ENCODE data around the gene CDH5. TPM values are rescaled to one million over a fixed set of nuclear protein-coding genes. Genes with fewer than 3 reads are reported as not detected.

The CDH5 gene
- total and polyA plus RNA-seq, 2 of the 13 experiments (the other 11 are each of a cell fraction or from before 2014, with no cell fraction given): 0.71 to 1.1 TPM

DNA sequence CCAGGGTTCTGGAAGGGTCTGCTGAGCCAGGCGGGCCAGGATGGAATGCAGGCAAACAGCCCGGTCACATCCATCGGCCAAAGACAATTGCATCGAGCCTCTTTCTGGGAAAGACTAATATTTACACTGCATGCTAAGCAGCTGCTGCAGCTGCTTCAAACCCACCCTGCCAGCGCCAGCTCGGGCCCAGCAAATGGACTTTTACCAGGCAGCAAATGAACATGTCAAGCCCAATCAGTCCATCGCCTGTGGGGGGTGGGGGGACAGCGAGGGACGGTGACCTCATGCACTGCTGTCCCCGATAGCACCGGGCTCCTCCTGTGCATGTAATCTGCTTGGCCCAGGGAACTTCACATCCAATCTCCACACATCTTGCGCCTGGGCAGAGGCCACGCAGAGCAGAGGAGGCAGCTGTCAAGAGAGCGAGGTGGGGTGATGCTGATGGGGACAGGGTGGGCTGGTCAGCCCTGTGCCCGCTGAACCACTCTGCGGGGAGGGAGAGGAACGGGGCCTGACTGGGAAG is 39.4 kb upstream of the CDH5 start (continued):
- TF ChIP-seq ATRX (CRISPR knock-in tag; IDR thresholded peaks at IDR 0.05; ENCODE audit: borderline replicate concordance): no peak
- no peak for TF ChIP-seq LCORL (IDR thresholded peaks at IDR 0.05)
- peak; percentile 92 for TF ChIP-seq LCORL (CRISPR knock-in tag; IDR thresholded peaks at IDR 0.05)
- no peak for TF ChIP-seq ZBTB1 (CRISPR knock-in tag; IDR thresholded peaks at IDR 0.05; ENCODE audit: borderline replicate concordance)
- no peak for TF ChIP-seq PRDM4 (CRISPR knock-in tag; IDR thresholded peaks at IDR 0.05; ENCODE audit: borderline replicate concordance)
- no peak for TF ChIP-seq ZNF24 (IDR thresholded peaks at IDR 0.05)
- 0 out of 4 replicates have a peak, but pooled peaks of 1 of the 2 experiments have one; percentile 29 for TF ChIP-seq ATF4 (CRISPR knock-in tag; IDR thresholded peaks at IDR 0.05)
- no peak for TF ChIP-seq ZNF333 (CRISPR knock-in tag; IDR thresholded peaks at IDR 0.05; ENCODE audit: borderline replicate concordance)
- TF ChIP-seq SMAD1 (CRISPR knock-in tag; IDR thresholded peaks at IDR 0.05; ENCODE audit: borderline replicate concordance, low read depth): no peak
- TF ChIP-seq, protein P1, sequence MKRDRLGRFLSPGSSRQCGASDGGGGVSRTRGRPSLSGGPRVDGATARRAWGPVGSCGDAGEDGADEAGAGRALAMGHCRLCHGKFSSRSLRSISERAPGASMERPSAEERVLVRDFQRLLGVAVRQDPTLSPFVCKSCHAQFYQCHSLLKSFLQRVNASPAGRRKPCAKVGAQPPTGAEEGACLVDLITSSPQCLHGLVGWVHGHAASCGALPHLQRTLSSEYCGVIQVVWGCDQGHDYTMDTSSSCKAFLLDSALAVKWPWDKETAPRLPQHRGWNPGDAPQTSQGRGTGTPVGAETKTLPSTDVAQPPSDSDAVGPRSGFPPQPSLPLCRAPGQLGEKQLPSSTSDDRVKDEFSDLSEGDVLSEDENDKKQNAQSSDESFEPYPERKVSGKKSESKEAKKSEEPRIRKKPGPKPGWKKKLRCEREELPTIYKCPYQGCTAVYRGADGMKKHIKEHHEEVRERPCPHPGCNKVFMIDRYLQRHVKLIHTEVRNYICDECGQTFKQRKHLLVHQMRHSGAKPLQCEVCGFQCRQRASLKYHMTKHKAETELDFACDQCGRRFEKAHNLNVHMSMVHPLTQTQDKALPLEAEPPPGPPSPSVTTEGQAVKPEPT (CRISPR knock-in tag; IDR thresholded peaks at IDR 0.05; ENCODE audit: low read depth): no peak
- no peak for TF ChIP-seq IRX3 (CRISPR knock-in tag; IDR thresholded peaks at IDR 0.05; ENCODE audit: borderline replicate concordance, low read depth)
- TF ChIP-seq NR0B2 (CRISPR knock-in tag; IDR thresholded peaks at IDR 0.05): peak; percentile 79
- TF ChIP-seq, protein P2, sequence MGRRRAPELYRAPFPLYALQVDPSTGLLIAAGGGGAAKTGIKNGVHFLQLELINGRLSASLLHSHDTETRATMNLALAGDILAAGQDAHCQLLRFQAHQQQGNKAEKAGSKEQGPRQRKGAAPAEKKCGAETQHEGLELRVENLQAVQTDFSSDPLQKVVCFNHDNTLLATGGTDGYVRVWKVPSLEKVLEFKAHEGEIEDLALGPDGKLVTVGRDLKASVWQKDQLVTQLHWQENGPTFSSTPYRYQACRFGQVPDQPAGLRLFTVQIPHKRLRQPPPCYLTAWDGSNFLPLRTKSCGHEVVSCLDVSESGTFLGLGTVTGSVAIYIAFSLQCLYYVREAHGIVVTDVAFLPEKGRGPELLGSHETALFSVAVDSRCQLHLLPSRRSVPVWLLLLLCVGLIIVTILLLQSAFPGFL (CRISPR knock-in tag; IDR thresholded peaks at IDR 0.05): no peak
- no peak for TF ChIP-seq ZNF616 (CRISPR knock-in tag; IDR thresholded peaks at IDR 0.05; ENCODE audit: low read depth)
- TF ChIP-seq ZNF720 (CRISPR knock-in tag; IDR thresholded peaks at IDR 0.05): no peak
- TF ChIP-seq CAMTA2 (CRISPR knock-in tag; IDR thresholded peaks at IDR 0.05; ENCODE audit: borderline replicate concordance): no peak
- no peak for TF ChIP-seq HOXA9 (CRISPR knock-in tag; IDR thresholded peaks at IDR 0.05; ENCODE audit: borderline replicate concordance)
- TF ChIP-seq MIXL1 (CRISPR knock-in tag; IDR thresholded peaks at IDR 0.05): peak; percentile 68; the same call in 1 of the 2 replicates
- TF ChIP-seq, protein P3, sequence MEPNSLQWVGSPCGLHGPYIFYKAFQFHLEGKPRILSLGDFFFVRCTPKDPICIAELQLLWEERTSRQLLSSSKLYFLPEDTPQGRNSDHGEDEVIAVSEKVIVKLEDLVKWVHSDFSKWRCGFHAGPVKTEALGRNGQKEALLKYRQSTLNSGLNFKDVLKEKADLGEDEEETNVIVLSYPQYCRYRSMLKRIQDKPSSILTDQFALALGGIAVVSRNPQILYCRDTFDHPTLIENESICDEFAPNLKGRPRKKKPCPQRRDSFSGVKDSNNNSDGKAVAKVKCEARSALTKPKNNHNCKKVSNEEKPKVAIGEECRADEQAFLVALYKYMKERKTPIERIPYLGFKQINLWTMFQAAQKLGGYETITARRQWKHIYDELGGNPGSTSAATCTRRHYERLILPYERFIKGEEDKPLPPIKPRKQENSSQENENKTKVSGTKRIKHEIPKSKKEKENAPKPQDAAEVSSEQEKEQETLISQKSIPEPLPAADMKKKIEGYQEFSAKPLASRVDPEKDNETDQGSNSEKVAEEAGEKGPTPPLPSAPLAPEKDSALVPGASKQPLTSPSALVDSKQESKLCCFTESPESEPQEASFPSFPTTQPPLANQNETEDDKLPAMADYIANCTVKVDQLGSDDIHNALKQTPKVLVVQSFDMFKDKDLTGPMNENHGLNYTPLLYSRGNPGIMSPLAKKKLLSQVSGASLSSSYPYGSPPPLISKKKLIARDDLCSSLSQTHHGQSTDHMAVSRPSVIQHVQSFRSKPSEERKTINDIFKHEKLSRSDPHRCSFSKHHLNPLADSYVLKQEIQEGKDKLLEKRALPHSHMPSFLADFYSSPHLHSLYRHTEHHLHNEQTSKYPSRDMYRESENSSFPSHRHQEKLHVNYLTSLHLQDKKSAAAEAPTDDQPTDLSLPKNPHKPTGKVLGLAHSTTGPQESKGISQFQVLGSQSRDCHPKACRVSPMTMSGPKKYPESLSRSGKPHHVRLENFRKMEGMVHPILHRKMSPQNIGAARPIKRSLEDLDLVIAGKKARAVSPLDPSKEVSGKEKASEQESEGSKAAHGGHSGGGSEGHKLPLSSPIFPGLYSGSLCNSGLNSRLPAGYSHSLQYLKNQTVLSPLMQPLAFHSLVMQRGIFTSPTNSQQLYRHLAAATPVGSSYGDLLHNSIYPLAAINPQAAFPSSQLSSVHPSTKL (CRISPR knock-in tag; IDR thresholded peaks at IDR 0.05): peak; percentile 89

Data from HepG2 (cell line).